ENCODE measurements around the gene KDM1A. TPM values are rescaled to one million over a fixed set of nuclear protein-coding genes. Genes with fewer than 3 reads are reported as not detected.

The KDM1A gene
- total RNA-seq, 4 donors from 2014 or later, result 45.5 to 49.2 (median 47.5) TPM

DNA sequence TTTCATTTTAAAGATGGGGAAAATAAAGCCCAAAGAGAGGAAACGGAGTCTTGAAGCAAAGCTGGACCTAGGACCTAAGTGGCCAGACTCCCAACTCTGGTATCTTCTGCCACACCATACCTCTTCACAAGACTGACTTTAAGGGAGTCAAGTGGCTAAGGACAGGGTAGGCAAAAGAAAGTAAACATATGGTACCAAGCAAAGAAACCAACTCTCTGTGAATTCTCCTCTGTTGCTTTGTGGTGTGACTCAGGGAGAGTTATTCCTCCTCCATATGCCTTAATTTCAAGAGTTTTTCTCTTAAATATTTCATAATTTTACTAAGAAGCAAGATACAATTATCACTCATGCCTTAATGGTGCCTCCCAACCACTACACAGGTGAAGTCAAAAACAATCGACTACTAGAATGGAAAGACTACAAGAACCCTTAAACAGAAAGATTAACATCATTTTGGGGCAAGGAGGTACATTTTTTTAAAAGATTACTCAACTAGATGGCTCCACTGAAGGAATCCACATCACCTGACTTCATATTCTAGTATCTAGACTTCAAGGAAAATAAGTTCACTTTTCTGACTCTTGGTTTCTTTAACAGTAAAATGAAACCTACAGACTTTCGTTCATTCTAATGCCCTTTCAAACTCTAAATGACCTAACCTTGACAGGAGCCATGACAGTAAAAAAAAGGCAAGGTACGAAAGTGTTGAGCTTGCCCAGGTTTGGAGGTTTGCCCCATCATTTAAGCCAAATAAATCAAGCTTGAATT lies 105.2 kb downstream of the KDM1A start:
- no peak overlapping the region for H3K27ac ChIP-seq
- DNase-seq (ENCODE audit: low spot score in 2 of 2), result no peak
- no peaks in the 10 kb centered on the region for H3K9me3 ChIP-seq
- no peaks in the 10 kb centered on the region for H3K36me3 ChIP-seq
- 87% methylated on average over 4 of the region's 4 CpGs for WGBS
- peaks cover 53% of the 10 kb centered on the region for H3K4me1 ChIP-seq
- TF ChIP-seq EP300 (IDR thresholded peaks at IDR 0.05), result no peak
- TF ChIP-seq POLR2AphosphoS5 (IDR thresholded peaks at IDR 0.05), result no peak
- TF ChIP-seq, protein P1, sequence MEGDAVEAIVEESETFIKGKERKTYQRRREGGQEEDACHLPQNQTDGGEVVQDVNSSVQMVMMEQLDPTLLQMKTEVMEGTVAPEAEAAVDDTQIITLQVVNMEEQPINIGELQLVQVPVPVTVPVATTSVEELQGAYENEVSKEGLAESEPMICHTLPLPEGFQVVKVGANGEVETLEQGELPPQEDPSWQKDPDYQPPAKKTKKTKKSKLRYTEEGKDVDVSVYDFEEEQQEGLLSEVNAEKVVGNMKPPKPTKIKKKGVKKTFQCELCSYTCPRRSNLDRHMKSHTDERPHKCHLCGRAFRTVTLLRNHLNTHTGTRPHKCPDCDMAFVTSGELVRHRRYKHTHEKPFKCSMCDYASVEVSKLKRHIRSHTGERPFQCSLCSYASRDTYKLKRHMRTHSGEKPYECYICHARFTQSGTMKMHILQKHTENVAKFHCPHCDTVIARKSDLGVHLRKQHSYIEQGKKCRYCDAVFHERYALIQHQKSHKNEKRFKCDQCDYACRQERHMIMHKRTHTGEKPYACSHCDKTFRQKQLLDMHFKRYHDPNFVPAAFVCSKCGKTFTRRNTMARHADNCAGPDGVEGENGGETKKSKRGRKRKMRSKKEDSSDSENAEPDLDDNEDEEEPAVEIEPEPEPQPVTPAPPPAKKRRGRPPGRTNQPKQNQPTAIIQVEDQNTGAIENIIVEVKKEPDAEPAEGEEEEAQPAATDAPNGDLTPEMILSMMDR (IDR thresholded peaks at IDR 0.05), result no peak
- no peak for TF ChIP-seq POLR2A (IDR thresholded peaks at IDR 0.05)
- H3K27me3 ChIP-seq, result no peaks in the 10 kb centered on the region
- no peak overlapping the region for H3K4me3 ChIP-seq

DNA sequence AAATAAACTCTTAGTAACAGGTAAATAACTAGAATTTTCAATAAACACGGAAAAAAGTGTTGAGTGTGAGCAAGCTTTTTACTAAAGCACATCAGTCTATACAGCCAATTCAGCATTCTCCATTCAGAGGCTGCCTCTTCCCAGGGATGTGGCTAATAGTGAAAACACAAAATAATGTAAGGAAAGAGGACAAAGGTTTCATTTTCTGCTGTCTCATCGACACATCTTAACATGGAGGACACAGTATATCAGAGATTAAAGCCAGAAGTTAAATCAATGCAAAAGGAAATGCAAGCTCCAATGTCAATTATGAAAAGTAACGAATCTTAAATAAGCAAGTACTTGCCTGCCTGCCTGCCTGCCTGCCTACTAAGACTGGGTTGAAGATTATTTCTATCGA lies 106.2 kb downstream of the KDM1A start:
- Histone ChIP-seq H3K27ac (no peak overlapping the region), H3K36me3 (no peaks in the 10 kb centered on the region), H3K27me3 (no peaks in the 10 kb centered on the region), H3K4me3 (no peak overlapping the region), H3K9me3 (no peaks in the 10 kb centered on the region), H3K4me1 (peaks cover 47% of the 10 kb centered on the region)
- TF ChIP-seq, protein P1 (IDR thresholded peaks at IDR 0.05), result no peak
- TF ChIP-seq POLR2A (IDR thresholded peaks at IDR 0.05) (no peak), POLR2AphosphoS5 (IDR thresholded peaks at IDR 0.05) (no peak), EP300 (IDR thresholded peaks at IDR 0.05) (no peak)
- no peak for DNase-seq (ENCODE audit: low spot score in 2 of 2)
- WGBS, result 63% methylated on average over 4 of the region's 4 CpGs

DNA sequence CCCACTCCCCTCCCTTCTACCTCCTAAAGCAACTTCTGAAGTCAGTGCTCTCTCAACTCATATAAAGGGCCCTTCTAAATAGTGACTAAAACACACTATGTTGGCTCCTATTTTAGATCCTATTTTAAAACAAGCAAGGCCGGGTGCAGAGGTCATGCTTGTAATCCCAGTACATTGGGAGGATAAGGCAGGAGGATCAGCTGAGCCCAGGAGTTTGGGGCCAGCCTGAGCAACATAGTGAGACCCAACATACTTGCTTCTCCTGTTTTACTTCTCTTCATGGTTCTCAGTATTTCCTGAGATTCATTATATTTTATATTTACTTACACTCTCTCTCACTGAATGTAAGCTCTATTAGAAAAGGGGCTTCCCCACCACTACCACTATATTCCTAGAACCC lies 106.9 kb downstream of the KDM1A start:
- DNase-seq (ENCODE audit: low spot score in 2 of 2), result no peak
- 44% methylated on average over 1 of the region's 1 CpG for WGBS
- TF ChIP-seq, protein P1 (IDR thresholded peaks at IDR 0.05), result no peak
- Histone ChIP-seq H3K27ac (no peak overlapping the region), H3K4me1 (peaks cover 43% of the 10 kb centered on the region), H3K36me3 (no peaks in the 10 kb centered on the region), H3K27me3 (no peaks in the 10 kb centered on the region), H3K4me3 (no peak overlapping the region), H3K9me3 (no peaks in the 10 kb centered on the region)

DNA sequence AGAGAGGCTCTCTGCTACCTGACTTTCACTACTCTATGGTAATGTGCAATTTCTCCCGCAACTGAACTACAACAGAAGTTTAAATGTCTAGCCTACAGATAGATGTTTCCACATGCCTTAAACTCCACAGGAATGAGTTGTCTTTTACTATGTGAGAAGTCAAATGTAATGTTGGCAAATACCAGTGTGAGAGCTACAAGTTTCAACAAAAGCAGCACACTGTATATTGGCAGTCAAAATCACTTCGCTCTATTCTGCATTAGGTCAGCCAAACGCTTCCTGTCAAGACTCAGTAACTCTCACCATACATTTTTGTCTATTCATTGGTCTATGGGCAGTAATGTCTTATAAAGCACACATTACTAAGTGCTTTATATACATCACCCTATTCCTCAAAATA lies 107.5 kb downstream of the KDM1A start:
- H3K27ac ChIP-seq, result no peak overlapping the region
- peaks cover 37% of the 10 kb centered on the region for H3K4me1 ChIP-seq

DNA sequence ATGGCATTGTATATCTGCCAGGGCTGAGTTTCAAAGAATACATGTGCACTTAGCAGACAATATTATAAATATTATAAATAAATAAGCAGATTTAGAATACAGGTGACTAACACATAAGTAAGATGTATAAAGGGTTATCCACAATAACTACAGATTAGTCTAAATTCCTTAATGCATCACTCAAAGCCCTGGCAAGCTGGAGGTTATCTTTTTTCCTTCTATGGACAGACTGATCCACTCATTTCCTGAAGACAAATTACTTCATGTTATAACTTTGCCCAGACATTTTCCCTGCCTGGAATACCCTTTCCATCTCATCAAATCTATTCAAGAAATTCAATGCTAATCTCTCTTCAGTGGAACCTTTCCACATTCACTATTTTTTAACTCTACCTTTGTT lies 110.6 kb downstream of the KDM1A start:
- Histone ChIP-seq H3K27ac (no peak overlapping the region), H3K4me3 (no peak overlapping the region), H3K9me3 (no peaks in the 10 kb centered on the region), H3K4me1 (peaks cover 15% of the 10 kb centered on the region), H3K27me3 (no peaks in the 10 kb centered on the region), H3K36me3 (no peaks in the 10 kb centered on the region)
- no peak for DNase-seq (ENCODE audit: low spot score in 2 of 2)
- no peak for TF ChIP-seq POLR2A (IDR thresholded peaks at IDR 0.05)
- TF ChIP-seq, protein P1 (IDR thresholded peaks at IDR 0.05), result no peak

More for the DNA sequence above, 107.5 kb downstream of the KDM1A start:
- WGBS, result 64% methylated on average over 3 of the region's 3 CpGs
- DNase-seq (ENCODE audit: low spot score in 2 of 2), result no peak
- no peaks in the 10 kb centered on the region for H3K9me3 ChIP-seq
- no peaks in the 10 kb centered on the region for H3K36me3 ChIP-seq
- H3K4me3 ChIP-seq, result no peak overlapping the region
- no peak for TF ChIP-seq POLR2AphosphoS5 (IDR thresholded peaks at IDR 0.05)
- no peak for TF ChIP-seq POLR2A (IDR thresholded peaks at IDR 0.05)
- TF ChIP-seq EP300 (IDR thresholded peaks at IDR 0.05), result no peak
- H3K27me3 ChIP-seq, result no peaks in the 10 kb centered on the region

DNA sequence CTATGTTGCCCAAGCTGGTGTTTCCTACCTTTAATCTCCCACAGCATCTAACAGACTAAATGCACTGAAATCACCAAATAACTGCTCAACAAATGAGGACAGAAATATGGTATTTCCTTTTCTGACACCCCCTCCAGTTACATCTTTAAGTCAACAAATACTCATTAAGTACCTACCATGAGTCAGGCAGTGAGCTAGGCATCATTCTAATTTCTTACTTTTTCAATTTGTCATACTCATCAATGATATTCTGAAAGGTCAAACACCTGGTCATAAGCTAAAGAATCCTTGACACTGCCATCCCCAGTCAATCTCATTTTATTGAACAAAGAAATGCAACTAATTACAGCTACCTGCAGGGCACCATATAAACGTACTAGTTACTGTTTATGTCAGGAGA lies 112.8 kb downstream of the KDM1A start:
- WGBS, result 72% methylated on average over 1 of the region's 1 CpG
- no peak overlapping the region for H3K27ac ChIP-seq
- no peak for TF ChIP-seq EP300 (IDR thresholded peaks at IDR 0.05)
- TF ChIP-seq, protein P1 (IDR thresholded peaks at IDR 0.05), result no peak
- TF ChIP-seq POLR2A (IDR thresholded peaks at IDR 0.05), result no peak
- TF ChIP-seq POLR2AphosphoS5 (IDR thresholded peaks at IDR 0.05), result no peak
- no peak overlapping the region for H3K4me3 ChIP-seq
- no peaks in the 10 kb centered on the region for H3K27me3 ChIP-seq
- H3K36me3 ChIP-seq, result no peaks in the 10 kb centered on the region
- no peaks in the 10 kb centered on the region for H3K9me3 ChIP-seq
- H3K4me1 ChIP-seq, result peaks cover 5% of the 10 kb centered on the region
- DNase-seq (ENCODE audit: low spot score in 2 of 2), result no peak

Data from suprapubic skin (tissue), 4 donors.